ENCODE results near the gene MAPK1.
A peak's percentile ranks its signal among the peaks of the same experiment; 100 is the strongest.
"Not testable (repeated sequence)": the region's sequence is repeated elsewhere in the genome, so short reads cannot be mapped to it uniquely, and the experiment has no call there.

Gene MAPK1

GRCh38 chr22:21882754-21883333 lies 15.4 kb upstream of the MAPK1 start:
- not testable (repeated sequence) for FAIRE-seq; DNase-seq (ENCODE audit: insufficient read length, low spot score)

GRCh38 chr22:21881841-21882753 lies 14.7 kb upstream of the MAPK1 start:
- no peak for FAIRE-seq

GRCh38 chr22:21876486-21877176 lies 9.2 kb upstream of the MAPK1 start:
- FAIRE-seq (no peak), DNase-seq (ENCODE audit: insufficient read length, low spot score) (no peak)

More at GRCh38 chr22:21881841-21882753, 14.7 kb upstream of the MAPK1 start:
- DNase-seq (ENCODE audit: insufficient read length, low spot score) = no peak

- FAIRE-seq; DNase-seq (ENCODE audit: insufficient read length, low spot score): not testable (repeated sequence)
Observed at GRCh38 chr22:21874953-21875352, 7.5 kb upstream of the MAPK1 start.

- FAIRE-seq = no peak
- DNase-seq (ENCODE audit: insufficient read length, low spot score) = no peak
Observed at GRCh38 chr22:21873619-21874018, 6.2 kb upstream of the MAPK1 start.

GRCh38 chr22:21872741-21873140 lies 5.3 kb upstream of the MAPK1 start:
- not testable (repeated sequence) for DNase-seq (ENCODE audit: insufficient read length, low spot score); FAIRE-seq

- FAIRE-seq = no peak
Observed at GRCh38 chr22:21868651-21869050, 1.2 kb upstream of the MAPK1 start.

GRCh38 chr22:21866833-21867527 lies 465 bp downstream of the MAPK1 start:
- no peak for FAIRE-seq

More at GRCh38 chr22:21868651-21869050, 1.2 kb upstream of the MAPK1 start:
- DNase-seq (ENCODE audit: insufficient read length, low spot score) = no peak

GRCh38 chr22:21865041-21865440 lies 2.4 kb downstream of the MAPK1 start:
- peak; percentile 62 for FAIRE-seq
- DNase-seq (ENCODE audit: insufficient read length, low spot score) = no peak

More at GRCh38 chr22:21866833-21867527, 465 bp downstream of the MAPK1 start:
- DNase-seq (ENCODE audit: insufficient read length, low spot score) = no peak

- no peak for DNase-seq (ENCODE audit: insufficient read length, low spot score)
- FAIRE-seq = no peak
Observed at GRCh38 chr22:21862386-21863245, 4.8 kb downstream of the MAPK1 start.

GRCh38 chr22:21861851-21862250 lies 5.6 kb downstream of the MAPK1 start:
- DNase-seq (ENCODE audit: insufficient read length, low spot score) (no peak), FAIRE-seq (no peak)

- FAIRE-seq (no peak), DNase-seq (ENCODE audit: insufficient read length, low spot score) (no peak)
Observed at GRCh38 chr22:21861264-21861848, 6.1 kb downstream of the MAPK1 start.

- DNase-seq (ENCODE audit: insufficient read length, low spot score) = no peak
Observed at GRCh38 chr22:21860491-21861039, 6.9 kb downstream of the MAPK1 start.

GRCh38 chr22:21858025-21858764 lies 9.2 kb downstream of the MAPK1 start:
- FAIRE-seq = no peak
- no peak for DNase-seq (ENCODE audit: insufficient read length, low spot score)

More at GRCh38 chr22:21860491-21861039, 6.9 kb downstream of the MAPK1 start:
- no peak for FAIRE-seq

GRCh38 chr22:21857481-21857914 lies 9.9 kb downstream of the MAPK1 start:
- DNase-seq (ENCODE audit: insufficient read length, low spot score) = no peak
- no peak for FAIRE-seq

GRCh38 chr22:21856868-21857267 lies 10.6 kb downstream of the MAPK1 start:
- DNase-seq (ENCODE audit: insufficient read length, low spot score) = no peak
- no peak for FAIRE-seq

- DNase-seq (ENCODE audit: insufficient read length, low spot score) = no peak
- no peak for FAIRE-seq
Observed at GRCh38 chr22:21856197-21856596, 11.2 kb downstream of the MAPK1 start.

- DNase-seq (ENCODE audit: insufficient read length, low spot score) (no peak), FAIRE-seq (no peak)
Observed at GRCh38 chr22:21855676-21856075, 11.8 kb downstream of the MAPK1 start.
